Right renal pelvis (tissue), 4 donors: Measurements from ENCODE around the gene KIF23. TPM values are rescaled to one million over a fixed set of nuclear protein-coding genes. Genes with fewer than 3 reads are reported as not detected.

Experiments used
- DNase-seq, 4 donors: peaks; one replicate each; pipeline ENCODE4 v3.0.0-alpha.2; 2013; ENCODE audit warnings: low read depth in 4 of 4, low spot score in 3 of 4, missing footprints in 1 of 4
- polyA plus RNA-seq, 4 donors: library from polyadenylated mRNA; unstranded; fragments of 120-200 nt; gene quantifications; one replicate each; pipeline ENCODE4 v1.2.1, GENCODE V29; 2013; ENCODE audit not compliant: insufficient read length in 4 of 4

KIF23 gene
- polyA plus RNA-seq, 4 donors, result 28.6 to 33.8 (median 33.3) TPM

DNA sequence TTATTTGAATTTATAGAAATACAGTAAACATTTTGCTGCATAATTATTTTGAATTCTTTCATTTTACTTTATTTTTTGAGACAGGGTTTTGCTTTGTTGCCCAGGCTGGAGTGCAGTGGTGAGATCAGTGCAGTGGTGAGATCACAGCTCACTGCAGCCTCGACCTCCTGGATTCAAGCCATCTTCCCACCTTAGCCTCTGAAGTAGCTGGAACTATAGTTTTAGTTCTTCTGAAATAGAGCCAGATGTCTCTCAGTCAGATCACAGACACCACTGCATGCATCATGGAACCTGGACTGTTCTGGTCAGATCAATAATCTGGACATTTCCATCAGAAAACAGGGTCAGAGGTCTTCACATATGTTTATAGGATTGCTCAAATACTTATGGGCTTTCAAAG, 46.3 kb downstream of the KIF23 start:
- DNase-seq, result no peak

DNA sequence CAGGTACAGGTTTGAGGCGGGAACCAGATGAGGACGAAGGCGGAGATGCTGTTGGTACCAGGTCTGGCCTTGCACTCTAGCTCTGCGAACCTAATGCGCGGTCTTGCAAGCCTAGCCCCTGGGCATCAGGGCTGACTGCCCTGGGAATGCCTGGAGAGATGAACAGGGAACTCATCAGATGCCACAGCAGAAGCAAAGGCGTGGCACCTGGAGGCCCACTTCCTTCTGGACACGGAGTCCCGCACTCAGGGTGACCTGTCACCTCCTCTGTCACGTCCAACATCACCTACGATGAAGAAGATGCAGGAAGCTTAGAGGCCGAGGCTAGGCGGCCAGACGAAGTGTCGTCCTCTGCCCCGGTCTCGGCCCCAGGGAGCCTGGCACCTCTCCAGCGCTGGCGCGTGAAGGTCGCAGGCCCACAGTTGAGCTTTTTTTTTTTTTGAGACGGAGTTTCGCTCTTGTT, 47.9 kb downstream of the KIF23 start:
- DNase-seq, result no peak

DNA sequence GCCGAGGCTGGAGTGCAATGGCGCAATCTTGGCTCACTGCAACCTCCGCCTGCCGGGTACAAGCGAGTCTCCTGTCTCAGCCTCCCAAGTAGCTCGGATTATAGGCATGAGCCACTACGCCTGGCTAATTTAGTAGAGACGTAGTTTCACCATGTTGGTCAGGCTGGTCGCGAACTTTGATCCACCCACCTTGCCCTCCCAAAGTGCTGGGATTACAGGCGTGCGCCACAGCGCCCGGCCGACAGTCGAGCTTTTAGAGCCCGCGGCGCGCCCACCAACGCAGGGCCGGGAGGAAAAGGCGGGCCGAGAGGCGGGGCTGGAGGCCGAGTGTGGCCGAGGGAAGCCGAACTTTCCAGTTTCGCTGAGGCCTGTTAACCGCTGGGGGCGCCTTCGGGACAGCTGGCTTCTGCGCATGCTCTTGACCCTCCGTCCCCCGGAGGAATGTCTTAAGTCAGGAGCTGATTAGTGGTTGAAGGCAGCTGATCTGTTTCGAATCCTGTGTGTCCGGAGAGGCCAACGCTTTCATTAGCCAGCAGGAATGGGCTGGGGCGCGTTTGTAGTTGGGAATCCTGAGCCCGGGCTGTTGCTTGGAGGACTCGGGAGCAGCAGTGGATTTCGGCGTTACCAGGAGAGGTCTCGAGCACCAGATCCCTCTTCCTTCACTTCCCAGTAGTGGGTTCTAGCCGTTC, 48.5 kb downstream of the KIF23 start:
- DNase-seq, result peak; percentile 95 to 98 (median 96)

DNA sequence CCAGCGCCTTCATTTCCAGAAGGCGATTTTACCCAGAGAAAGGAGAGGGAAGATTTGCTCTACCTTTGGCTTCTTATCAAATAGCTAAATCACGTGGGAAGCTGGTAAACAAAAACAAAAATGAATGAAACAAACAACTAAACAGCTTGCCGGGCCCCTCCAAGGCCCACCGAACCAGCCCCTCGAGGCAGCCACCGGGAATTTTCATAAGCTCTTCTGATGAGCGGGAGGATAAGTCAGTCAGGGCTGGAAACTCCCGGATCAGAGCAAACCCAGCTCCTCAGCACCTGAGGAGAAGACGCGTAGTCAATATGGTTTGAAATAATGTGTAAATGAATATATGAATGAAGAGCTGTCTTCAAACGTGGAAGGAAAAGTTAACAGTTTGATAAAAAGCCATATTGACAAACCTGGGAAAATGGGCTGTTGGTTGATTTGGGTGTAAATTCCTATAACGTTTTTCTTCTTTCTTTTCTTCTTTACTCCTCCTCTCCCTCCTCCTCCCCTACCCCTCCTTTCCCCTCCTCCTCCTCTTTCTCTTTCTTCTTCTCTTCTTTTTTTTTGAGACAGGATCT, 49.1 kb downstream of the KIF23 start:
- DNase-seq, result no peak

DNA sequence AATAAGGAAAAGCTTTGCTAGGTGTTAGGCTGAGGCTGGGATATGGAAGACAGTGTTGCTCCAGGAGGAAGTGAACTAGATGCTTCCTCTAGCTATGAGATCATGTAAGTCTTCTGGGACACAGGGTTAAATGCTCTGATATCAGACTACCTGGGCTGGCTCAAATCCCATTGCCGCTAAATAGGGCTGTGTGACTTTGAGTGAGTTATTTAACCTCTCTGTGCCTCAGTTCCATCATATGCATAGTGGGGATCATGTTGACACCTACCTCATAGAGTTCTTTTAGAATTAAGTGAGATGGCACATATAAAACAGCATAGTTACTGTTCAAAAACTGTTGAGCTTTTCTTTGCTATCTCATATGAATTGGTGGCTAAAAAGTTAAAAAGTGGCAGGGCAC, 51.1 kb downstream of the KIF23 start:
- DNase-seq, result no peak

DNA sequence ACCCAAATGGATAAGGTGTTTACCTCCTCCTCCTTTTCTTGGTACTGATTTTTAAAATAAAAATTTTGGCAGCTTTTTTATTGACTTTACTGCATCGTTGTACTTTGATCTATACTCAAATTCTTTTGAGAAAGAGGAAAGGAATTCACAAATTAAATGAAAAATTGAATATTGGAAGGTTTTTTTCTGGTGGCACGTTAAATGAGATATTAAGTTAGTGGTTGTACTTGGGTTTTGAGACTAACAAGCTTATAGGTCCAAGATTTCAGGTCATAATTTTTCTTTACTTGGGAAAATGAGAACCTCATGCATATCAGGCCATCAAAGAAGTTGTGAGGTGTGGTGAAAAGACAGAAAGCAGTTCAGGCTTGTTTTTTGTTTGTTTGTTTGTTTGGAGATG, 52.6 kb downstream of the KIF23 start:
- DNase-seq, result no peak

DNA sequence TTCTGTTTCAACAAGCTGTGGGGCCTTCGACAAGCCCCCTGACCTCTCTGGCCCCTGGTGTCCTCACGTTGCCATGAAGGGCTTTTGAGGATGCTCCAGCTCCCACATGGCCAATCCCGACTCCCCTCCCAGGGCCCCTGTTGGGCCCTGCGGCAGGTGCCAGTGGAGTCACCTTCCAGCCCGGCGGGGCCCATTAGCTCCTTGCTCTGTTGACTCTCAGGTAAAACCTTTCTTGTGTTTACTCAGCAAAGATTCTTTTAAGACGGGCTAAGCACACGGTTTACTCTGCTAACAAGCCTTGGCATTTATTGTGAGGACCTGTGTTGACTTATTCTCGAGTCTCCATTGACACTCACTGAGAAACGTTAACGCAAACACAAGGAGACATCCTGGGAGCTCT, 53.5 kb downstream of the KIF23 start:
- DNase-seq, result no peak

DNA sequence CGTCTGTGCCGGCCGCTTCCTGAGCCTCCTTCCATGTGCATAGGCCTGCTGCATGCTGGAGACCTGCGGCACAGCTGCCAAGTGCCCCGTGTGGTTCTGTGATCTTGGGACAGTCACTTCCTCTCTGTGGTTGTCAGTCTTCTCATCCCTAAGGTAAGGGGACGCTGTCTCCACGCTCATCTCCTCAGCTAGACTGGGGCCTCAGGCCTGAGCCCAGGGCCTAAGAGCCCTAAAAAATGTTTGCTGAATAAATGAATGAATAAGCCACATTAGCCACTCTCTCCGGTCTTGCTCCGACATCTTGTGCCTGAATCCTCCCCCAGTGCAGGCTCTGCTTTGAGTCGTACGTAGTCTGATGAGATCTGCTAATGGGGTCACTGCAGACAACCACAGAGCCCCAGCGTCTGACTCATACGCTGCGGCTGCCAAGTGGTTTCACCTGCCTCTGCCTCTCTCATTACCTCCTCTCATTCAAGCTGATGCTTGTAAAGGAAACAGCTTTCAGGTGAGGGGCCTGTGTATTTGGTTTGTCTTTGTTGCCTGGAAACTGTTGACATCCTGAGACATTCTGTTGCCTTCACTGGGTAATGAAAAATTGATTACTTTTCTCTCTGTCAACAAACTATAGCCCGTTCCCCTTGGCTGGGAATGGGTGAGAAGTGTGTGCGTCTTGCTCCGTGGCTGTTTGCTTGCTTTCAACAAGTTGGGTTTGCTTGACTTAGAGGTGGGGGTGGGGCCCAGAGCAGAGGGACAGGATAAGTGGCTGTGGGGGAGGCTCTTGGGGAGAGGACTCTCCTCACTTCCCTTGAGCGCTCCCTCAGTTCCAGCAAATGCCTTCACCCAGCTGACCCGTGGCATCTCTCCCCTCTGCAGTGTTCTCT, 54.3 kb downstream of the KIF23 start:
- no peak for DNase-seq

DNA sequence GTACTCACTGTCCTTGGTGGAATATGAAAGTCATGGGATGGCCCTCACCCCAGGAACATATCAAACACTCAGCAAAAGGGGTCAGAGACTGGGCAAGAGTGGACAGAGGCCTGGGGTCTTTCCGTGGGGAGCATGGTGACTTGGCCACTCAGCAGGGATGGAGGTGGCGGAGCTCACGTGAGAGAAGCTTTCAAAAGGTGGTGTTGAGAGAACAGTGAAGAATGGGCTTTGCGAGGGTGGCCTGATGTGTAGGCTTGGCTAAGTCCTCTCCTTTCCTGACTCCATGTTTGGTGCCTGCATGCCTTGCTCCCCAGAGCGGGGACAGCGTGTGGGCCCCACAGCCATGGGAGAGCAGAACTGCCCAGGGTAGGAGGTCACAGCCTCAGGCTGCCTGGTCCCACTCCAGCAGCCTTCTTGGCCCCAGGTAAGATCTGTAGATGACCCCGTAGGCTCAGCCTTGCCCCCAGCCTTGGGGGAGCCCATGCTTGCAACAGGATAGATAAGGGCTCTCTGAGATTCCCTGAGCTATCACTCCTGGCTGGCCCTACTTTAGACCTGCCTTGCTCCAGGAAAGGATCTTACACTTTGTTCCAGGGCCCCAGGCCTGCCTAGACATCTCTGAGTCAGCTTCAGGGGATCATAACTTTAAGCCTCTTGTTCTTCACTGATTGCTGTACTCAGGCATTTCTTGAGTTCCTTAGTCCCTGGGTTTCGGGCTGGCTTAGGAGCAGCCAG, 55.5 kb downstream of the KIF23 start:
- DNase-seq, result no peak

DNA sequence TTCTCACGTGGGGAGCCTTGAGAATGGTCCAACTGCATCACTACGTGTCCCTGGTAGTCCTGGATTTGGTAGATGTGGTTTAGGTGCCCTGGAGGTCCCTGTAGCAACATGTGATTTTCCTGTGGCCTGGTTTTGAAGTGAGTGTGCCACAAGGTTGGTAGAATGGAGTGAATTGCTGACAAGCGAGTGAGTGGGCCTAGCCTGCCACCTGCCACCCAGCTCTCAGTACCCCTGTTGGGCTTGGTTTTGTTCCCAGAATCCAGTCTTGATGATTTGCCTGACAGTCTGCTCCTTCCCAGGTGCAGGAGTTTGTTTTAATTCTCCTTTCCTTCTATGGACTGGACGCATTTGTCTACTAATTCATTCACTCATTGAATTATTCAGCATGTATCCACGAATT, 57.9 kb downstream of the KIF23 start:
- no peak for DNase-seq

DNA sequence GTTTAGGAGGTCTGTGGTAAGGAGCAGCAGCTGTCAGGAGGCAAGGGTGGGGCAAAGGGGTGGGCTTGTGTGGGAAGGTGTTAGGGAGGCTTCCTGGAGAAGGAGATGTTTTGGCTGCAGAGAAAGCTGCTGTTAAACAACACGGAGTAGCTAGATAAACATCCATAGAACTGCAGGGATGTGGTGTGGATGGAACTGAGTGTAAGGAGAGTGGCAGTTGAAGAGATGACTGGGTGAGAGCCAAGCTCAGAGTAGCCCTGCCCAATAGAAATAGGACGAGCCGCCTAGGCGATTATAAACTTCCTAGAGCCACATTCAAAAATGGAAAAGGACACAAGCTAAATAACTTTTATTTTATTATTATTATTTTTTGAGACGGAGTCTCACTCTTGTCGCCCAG, 58.4 kb downstream of the KIF23 start:
- DNase-seq, result no peak

DNA sequence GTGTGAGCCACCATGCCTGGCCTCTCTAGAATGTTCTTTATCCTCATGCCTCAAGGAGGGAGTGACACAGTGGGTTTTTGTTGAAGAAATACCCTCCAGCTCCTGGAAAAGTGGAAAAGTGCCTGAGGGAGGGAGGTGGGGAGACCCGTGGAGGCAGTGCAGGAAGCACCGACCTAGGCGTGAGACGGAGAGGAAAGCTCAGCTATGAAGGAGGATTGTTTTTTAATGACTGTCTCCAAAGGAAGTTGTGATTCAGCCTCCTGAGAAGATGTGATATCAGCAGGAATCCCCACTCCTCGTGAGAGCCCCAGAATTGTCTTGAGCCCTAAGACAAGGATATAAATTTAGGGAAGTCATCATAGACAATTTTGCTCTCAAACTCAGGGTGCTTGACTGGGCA, 60.1 kb downstream of the KIF23 start:
- no peak for DNase-seq

DNA sequence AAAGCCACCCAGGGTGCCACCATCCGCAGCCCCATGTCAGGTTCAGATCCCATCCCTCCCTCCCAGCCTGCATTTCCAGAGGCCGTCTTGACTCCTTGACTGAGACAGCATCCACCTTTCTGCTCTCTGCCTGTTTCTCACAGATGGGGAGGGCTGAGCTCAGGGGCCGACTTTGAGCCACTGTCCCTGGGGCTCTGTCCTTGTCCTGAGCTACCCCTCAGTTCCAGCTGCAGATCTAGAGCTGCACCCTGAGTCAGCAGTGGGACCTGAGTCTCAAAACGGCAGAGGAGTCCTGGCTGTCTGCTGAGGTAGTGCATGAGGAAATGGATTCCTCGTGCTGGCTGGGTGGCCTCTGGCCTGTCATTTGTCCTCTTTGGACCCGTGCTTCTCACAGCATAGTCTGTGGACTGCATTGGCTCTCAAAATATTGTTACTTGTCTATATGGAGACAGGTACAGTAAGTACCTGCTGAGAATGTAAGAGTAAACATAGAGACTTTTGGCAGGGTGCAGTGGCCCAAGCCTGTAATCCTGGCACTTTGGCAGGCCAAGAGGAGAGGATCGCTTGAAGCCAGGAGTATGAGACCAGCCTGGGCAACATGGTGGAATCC, 60.8 kb downstream of the KIF23 start:
- no peak for DNase-seq

DNA sequence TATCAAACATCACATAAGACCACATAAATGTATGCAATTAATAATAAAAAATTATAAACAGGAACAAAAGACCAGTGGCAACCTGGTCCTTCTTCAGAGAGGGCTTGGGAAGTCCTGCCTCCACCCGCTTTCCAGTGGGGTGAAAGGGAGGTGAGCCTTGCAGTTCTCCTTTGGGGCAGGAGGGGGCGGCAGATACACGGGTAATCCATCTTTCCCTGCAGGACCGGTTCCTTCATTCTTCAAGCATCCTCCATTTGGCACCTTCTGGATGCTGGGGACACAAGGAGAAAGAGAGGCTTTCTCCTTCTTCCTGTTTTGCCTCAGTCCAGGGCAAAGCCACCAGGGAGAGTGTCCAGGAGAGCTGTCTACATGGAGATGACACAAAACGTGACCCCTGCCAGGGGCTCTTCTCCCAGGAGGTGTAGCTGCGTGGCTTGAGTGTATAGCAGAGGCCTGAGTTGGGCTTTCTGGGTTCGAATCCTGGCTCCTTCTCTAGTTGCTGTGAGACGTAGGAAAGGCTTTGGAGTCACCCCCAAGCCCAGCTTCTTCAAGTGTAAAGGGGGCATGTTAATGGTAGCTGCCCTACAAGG, 61.7 kb downstream of the KIF23 start:
- no peak for DNase-seq

DNA sequence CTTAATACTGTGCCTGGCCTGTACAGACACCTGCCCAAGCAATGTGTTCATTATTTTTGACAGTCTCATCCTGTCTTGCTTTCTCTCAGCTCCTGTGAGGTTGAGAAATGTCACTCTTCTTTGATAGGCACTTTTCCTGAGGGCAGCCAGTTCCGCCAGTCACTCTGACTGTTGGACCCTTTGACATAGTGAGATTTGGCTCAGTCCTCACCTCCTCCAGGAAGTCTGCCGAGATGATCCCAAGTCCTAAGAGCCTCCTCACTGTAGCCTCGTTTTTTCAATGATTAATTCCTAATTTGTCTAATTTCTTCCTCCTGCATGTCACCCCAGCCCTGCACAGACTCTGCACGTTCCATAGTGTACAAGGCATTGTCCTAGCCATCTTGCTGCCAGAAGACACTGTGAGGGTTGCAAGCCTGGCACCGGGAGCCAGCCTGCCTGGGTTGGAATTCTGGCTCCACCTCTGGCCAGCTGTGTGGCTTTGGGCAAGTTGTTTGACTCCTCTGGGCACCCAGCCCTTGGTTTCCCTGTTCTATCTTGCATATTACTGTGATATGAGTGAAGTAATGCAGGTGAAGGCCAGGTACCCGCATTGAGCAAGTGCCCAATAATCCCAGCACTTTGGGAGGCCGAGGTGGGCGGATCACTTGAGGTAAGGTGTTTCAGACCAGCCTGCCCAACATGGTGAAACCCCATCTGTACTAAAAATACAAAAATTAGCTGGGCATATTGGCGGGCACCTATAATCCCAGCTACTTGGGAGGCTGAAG, 62.7 kb downstream of the KIF23 start:
- no peak for DNase-seq

DNA sequence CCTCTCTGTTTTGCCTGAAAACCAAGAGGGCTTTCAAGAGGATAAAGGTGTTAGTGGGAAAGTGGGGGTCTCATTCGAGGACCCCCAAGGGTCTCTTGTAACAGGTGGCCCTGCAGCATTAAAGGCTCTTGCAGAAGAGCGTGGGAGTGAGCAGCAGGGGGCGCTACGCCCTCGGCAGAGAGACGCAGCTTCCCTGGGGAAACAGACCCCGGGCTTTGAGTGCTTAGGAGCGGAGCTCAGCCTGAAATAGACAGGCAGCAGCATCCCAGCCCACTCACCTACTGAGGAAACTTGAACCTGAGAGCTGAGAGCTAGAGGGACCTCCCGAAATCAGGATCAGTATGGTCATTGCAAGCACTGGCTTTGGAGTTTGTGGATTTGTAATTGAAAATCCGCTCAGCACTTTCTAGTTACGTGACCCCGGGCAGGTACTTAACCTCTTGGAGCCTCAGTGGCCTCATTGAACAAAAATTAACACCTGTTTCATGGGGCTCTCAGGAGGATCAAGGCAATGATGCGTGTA, 64.2 kb downstream of the KIF23 start:
- peak in 1 of 4 donors; percentile 69 for DNase-seq

DNA sequence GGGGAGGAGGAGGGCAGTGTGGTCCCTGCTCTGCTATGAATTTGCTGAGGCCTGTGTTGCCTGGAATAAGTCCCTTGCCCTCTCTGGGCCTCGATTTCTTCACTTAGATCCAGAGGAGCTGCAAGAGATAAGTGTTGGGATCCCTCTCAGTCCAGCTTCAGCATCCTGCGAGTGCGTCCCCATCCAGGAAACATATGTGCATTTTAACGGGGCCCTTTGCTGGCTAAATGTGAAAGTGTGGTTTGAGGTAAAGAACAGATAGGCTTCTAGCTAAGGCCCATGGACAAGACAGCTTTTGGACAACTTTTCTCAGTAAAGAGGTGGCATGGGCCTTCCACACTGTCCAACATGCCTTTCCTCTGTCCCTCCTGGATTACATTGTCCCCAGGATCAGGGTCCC, 64.9 kb downstream of the KIF23 start:
- DNase-seq, result no peak

DNA sequence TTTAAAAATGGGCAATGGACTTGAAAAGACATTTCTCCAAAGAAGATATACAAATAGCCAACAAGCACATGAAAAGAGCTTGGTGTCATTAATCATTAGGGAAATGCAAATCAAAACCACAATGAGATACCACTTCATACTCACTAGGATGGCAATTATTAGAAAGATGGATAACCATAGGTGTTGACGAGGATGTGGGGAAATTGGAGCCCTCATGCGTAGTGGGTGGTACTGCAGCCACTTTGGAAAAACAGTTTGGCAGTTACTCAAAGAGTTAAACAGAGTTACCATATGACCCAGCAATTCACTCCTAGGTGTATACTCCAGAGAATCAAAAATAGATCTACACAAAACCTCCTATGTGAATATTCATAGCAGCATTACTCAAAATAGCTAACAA, 65.8 kb downstream of the KIF23 start:
- no peak for DNase-seq

DNA sequence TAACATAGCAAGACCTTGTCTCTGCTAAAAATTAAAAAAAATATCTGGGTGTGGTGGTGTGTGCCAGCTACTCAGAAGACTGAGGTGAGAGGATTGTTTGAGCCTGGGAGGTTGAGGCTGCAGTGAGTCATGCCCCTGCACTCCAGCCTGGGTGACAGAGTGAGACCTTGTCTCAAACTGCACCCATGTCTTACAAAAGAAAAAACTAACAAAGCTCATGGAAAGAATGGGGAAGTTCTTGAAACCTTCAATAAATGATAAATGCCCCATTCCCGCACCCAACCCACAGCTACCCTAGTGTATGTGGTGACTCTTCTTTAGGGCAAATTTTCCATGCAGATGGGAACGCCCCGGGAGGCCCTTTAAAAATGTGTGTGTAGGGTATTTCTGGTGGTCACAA, 66.8 kb downstream of the KIF23 start:
- no peak for DNase-seq
